ENCODE measurements around the gene GPRASP2. TPM values are rescaled to one million over a fixed set of nuclear protein-coding genes. Genes with fewer than 3 reads are reported as not detected.

The GPRASP2 gene
- total RNA-seq, result 5.9 and 10.7 TPM in 2 replicates

DNA sequence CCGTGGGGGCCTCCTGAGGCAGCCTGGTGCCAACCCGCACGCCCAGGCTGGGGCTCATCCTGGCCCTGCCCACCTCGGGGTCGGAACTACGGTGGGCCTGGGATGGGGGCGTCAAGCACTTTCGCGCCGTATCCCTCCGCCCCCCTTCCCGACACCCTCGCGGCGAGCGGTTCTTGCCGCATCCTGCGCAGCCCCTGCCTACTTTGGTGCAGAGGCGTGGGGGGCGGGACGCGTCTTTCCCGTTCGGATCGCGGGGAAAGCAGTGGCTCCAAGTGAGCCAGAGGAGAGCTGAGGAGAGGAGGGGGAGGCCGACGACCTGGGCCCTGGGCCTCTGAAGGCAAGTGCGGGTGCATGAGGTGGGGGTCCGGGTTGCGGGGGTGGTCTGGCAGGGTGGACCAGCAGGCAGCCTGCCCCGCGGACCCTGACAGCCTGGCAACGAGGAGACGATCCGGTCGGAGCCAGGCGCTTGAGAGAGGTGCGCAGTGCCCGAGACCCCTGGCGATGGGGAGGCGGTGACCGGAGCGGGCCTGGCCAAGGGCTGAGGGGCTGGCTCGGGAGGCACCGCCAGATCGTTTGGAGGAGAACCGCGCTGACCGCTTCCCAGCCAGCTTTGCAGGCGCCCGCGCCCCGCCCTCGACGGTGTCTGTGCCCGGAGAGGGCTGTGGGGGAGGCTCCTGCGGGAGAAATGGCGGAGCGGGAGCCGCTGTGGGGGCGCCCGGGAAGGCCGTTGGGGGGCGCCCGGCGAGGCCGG is at the start of gene GPRASP2:
Gene GPRASP2 (plus strand): TSS at position 233 of the 751 bp plus-strand sequence. CDS start 2,422 bp downstream, outside the sequence.

DNA sequence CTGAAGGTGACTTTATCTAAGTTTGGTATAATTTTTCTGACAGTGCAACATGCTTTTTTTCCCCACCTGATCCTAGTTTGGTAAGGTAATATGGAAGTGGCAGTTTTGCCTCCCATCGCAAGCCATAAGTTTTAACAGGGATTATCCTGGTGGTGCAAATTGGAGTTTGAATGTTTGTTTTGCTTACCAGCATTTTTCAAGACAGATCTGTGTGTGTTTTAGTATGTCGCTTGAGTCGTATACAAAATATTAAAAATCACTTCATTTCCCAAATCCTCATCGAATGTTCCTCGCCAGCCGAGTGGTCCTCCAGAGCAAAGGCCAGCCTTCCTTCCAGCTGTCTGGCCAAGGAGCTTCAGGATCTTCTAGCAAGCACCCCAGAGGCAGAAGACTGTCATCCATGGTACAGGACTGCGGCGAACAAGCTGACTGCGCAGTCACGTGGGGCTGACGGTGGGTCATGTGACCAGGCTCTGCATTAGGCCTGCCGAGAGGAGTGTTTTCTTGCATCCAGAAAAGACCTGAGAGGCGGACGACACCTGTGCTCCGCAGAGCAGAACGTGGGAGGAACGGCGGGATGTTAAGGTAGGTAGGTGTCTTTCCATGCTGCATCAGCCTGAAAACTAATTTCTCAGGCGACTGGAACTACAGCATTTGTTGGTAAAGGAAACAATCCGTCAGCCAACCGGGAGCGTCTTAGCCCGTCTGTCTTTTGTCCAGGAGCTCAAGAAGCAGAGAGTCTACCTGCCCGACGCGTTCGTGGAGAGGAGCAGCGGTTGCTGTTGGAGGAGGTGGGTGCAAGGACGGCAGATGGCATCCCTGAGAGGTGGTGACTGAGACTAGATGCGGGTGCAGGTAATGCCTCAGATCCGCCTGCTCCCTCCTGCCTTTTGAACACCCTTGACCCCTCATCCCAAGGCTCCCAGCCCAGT is 8.3 kb downstream of the GPRASP2 start, which contains the start of gene GPRASP3:
Gene GPRASP3 (plus strand): TSS at position 507 of the 932 bp plus-strand sequence. CDS start 28,253 bp downstream, outside the sequence.

Small RNAs within 50 kb of the gene (small RNA-seq; reads per million reads assigned to genes)
- not detected for gene RNU6-589P (ENCODE audit: low replicate concordance)

Other genes starting within 250 kb of the GPRASP2 start
- gene TCP11X2, start 240.6 kb upstream of the GPRASP2 start, total RNA-seq, result not detected in 2 replicates
- 1.0 TPM in 1 of 2 replicates, not detected in the other for gene TMSB15A, start 195.7 kb upstream of the GPRASP2 start, total RNA-seq
- 12.6 and 14.9 TPM in 2 replicates for gene ARMCX5, start 112.9 kb upstream of the GPRASP2 start, total RNA-seq
- 1.3 and 1.4 TPM in 2 replicates for gene GPRASP1, start 61.0 kb upstream of the GPRASP2 start, total RNA-seq
- gene GPRASP3, start 8.3 kb downstream of the GPRASP2 start, total RNA-seq, result 3.0 and 3.3 TPM in 2 replicates
- gene RAB40AL, start 224.8 kb downstream of the GPRASP2 start, total RNA-seq, result 0.14 and 0.66 TPM in 2 replicates

Data from placental pericyte (primary cell).